ENCODE results near the gene MYBPC2.

Gene MYBPC2

DNA sequence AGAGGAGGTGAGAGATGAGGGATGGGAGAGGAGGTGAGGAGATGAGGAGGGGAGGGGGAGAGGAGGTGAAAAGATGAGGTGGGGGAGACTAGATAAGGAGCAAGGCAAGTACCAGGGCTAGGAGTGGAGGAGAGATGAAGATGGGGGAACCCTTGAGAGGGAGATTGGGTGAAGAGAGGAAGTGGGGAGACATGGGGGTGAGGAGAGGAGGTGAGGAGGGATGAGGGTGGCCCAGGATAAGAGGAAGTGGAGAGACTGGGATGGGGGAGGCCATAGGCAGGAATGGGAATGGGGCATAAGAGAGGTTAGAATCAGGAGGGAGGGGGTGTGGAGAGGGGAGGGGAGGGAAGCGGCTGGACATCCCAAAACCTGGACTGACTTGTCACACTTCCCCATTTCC, 26.9 kb downstream of the MYBPC2 start:
- in situ Hi-C loops (cut with MboI; ENCODE audit: low sequenced_read_pairs, unreplicated experiment) = loop anchor here (5.0 kb wide), 1 partner anchor 87 kb away; no protein-coding TSS in a partner anchor
- no peak for DNase-seq (ENCODE audit: low spot score)
- TF ChIP-seq, protein P1, sequence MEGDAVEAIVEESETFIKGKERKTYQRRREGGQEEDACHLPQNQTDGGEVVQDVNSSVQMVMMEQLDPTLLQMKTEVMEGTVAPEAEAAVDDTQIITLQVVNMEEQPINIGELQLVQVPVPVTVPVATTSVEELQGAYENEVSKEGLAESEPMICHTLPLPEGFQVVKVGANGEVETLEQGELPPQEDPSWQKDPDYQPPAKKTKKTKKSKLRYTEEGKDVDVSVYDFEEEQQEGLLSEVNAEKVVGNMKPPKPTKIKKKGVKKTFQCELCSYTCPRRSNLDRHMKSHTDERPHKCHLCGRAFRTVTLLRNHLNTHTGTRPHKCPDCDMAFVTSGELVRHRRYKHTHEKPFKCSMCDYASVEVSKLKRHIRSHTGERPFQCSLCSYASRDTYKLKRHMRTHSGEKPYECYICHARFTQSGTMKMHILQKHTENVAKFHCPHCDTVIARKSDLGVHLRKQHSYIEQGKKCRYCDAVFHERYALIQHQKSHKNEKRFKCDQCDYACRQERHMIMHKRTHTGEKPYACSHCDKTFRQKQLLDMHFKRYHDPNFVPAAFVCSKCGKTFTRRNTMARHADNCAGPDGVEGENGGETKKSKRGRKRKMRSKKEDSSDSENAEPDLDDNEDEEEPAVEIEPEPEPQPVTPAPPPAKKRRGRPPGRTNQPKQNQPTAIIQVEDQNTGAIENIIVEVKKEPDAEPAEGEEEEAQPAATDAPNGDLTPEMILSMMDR (IDR thresholded peaks at IDR 0.05; ENCODE audit: borderline replicate concordance, control extremely low read depth, extremely low read depth, insufficient read depth, missing control alignments) = no peak

GRCh38 chr19:50460161-50460765, 27.6 kb downstream of the MYBPC2 start:
- TF ChIP-seq, protein P1 (IDR thresholded peaks at IDR 0.05; ENCODE audit: borderline replicate concordance, control extremely low read depth, extremely low read depth, insufficient read depth, missing control alignments) = no peak
- peak; percentile 89 for DNase-seq (ENCODE audit: low spot score)
- in situ Hi-C loops (cut with MboI; ENCODE audit: low sequenced_read_pairs, unreplicated experiment) = loop anchor here (5.0 kb wide), 1 partner anchor 88 kb away; no protein-coding TSS in a partner anchor

DNA sequence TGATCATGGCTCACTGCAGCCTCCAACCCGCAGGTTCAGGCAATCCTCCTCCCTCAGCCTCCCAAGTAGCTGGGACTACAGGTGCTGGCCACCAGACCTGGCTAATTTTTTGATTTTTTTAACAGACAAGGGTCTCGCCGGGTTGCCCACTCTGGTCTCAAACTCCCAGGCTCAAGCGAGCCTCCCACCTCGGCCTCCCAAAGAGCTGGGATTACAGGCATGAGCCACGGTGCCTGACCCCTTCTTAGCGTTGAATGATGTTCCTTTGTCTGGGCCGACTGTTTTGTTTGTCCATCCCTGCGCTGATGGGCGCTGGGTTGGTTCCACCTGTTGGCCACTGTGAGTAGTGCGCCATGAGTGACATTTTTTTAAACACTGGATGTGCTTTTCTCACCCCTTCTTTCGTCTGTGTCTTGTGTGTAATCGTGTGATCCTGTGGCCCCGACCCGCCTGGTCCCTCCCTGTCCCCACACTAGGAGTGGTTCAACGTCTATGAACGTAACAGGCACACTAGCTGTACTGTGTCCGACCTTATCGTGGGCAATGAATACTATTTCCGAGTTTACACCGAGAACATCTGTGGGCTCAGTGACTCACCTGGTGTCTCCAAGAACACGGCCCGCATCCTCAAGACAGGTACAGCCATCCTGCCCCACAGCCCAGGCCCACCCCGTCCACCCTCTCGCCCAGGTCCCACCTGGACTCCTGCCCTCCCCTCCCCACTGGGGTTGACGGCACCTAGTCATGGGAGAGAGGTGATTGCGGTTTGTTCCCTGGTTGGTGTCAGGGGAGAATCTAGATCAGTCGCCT, 28.6 kb downstream of the MYBPC2 start:
- in situ Hi-C loops (cut with MboI; ENCODE audit: low sequenced_read_pairs, unreplicated experiment) = loop anchor here (5.0 kb wide), 1 partner anchor 89 kb away; no protein-coding TSS in a partner anchor
- TF ChIP-seq, protein P1 (IDR thresholded peaks at IDR 0.05; ENCODE audit: borderline replicate concordance, control extremely low read depth, extremely low read depth, insufficient read depth, missing control alignments) = peak; percentile 86
- peak; percentile 92 for DNase-seq (ENCODE audit: low spot score)

GRCh38 chr19:50462970-50463369, 30.3 kb downstream of the MYBPC2 start:
- DNase-seq (ENCODE audit: low spot score) = no peak
- TF ChIP-seq, protein P1 (IDR thresholded peaks at IDR 0.05; ENCODE audit: borderline replicate concordance, control extremely low read depth, extremely low read depth, insufficient read depth, missing control alignments) = no peak
- in situ Hi-C loops (cut with MboI; ENCODE audit: low sequenced_read_pairs, unreplicated experiment) = loop anchor here (5.0 kb wide), 1 partner anchor 91 kb away; no protein-coding TSS in a partner anchor

GRCh38 chr19:50464348-50464747, 31.7 kb downstream of the MYBPC2 start:
- TF ChIP-seq, protein P1 (IDR thresholded peaks at IDR 0.05; ENCODE audit: borderline replicate concordance, control extremely low read depth, extremely low read depth, insufficient read depth, missing control alignments) = no peak
- DNase-seq (ENCODE audit: low spot score) = no peak
- in situ Hi-C loops (cut with MboI; ENCODE audit: low sequenced_read_pairs, unreplicated experiment) = loop anchor here (5.0 kb wide), 1 partner anchor 92 kb away; no protein-coding TSS in a partner anchor

GRCh38 chr19:50465000-50465399, 32.3 kb downstream of the MYBPC2 start:
- no peak for DNase-seq (ENCODE audit: low spot score)
- TF ChIP-seq, protein P1 (IDR thresholded peaks at IDR 0.05; ENCODE audit: borderline replicate concordance, control extremely low read depth, extremely low read depth, insufficient read depth, missing control alignments) = no peak
- in situ Hi-C loops (cut with MboI; ENCODE audit: low sequenced_read_pairs, unreplicated experiment) = loop anchor here (5.0 kb wide), 1 partner anchor 93 kb away; no protein-coding TSS in a partner anchor

All from GM13976 (cell line).